Midbrain (tissue), 1 donor: ENCODE data around the gene PPARG.
A peak's percentile ranks its signal among the peaks of the same experiment; 100 is the strongest.
"Not testable (repeated sequence)": the region's sequence is repeated elsewhere in the genome, so short reads cannot be mapped to it uniquely, and the experiment has no call there.

Experiments
- DNase-seq: peaks from one replicate; lab custom pipeline; 2025; lab: John Stamatoyannopoulos, UW

The PPARG gene

DNA sequence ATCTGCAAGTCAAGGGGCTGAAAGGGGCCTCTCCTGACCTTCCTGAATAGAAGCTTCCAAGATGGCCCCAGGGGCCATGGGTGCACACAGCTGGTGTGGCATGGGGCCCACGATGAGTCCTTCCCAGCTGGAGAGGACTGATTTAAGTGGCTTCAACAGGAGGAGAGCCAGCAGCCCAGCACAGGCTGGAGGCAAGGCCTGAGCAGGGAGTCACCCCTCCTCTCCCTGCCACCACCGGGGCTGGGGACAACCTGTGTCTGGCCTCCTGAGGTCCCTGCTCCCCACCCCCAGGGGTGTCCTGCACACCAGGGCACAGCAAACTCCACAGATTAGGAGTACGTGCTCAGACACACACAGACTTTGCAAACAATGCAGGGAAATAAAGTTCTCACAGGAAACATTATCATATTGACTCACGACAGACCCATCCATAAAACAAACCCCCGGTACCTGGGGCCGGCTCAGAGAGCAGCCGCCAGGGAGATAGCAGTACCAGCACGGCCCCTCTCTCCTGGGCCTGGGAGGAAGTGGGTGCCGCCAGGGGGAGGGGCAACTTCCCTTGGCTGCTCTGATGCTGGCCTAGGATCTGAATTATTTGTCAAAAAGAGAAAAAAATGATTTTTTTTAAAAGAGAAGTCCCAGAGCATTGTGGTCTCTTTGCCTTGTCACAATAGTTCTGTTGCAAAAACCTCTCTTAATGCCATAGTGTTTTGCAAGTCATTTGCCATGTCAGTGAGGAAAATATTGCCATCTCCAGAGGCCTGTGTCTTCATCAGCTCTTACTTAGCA, 173.5 kb downstream of the PPARG start:
- DNase-seq, result no peak

DNA sequence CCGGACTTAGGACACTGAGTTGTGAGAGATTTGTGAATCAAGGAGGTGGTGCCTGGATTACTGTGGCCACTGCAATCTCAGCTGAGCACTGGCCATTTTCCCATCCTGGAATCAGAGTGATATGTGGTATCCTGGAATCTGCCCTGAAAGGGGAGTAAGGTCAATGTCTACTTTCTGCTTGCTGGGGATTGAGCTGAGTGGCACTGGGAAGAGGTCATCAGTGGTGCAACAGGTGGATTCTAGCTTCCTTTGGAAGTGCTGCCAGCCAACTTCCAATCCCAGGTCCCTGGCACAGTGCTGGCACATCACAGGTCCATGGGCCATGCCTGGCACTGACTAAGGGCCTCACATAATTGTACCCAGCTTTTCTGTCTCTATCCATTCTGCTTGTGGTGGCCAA, 174.8 kb downstream of the PPARG start:
- DNase-seq, result no peak

DNA sequence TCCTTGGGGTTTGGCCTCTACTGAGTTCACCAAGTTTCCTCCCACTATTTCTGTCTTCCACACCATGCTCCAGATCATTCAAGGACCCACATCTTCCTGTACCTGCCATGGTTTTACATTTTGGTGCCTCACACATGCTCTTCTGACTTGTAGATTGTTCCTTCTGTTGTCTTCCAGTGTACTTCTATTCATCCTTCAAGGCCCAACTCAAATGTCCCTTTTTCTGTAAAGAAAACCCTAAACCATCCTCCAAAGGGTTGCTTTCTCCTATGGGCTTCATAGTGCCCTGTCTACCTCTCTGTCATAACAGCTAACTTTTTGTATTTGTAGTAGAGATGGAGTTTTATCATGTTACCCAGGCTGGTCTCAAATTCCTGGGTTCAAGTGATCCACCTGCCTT, 175.3 kb downstream of the PPARG start:
- no peak for DNase-seq

DNA sequence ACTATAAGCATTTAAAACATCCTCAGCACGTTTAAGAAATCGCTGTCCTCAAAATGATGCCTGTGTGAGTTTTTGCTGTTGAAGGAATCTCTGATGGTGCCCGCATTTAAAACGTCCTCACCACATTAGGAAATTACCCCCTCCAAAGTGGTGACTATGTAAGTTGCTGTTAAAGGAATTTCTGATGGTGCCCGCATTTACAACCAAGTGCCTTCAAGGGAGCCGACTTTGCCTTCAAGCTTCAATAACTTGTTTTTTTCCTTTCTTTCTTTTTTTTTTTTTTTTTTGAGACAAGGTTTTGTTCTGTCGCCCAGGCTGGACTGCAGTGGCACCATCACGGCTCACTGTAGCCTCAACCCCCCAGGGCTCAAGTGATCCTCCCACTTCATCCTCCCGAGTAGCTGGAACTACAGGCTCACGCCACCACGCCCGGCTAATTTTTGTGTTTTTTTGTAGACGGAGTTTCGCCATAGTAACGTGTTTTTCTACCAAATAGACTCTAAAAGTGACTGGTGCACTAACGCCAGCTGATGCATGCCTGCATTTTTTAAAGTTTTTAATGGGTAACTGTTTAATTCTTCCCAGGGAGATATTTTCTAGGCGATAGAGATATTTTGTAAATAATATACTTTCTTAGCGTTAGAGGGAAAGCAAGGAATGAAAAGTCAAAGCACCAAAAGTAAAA, 176.4 kb downstream of the PPARG start:
- DNase-seq, result no peak

DNA sequence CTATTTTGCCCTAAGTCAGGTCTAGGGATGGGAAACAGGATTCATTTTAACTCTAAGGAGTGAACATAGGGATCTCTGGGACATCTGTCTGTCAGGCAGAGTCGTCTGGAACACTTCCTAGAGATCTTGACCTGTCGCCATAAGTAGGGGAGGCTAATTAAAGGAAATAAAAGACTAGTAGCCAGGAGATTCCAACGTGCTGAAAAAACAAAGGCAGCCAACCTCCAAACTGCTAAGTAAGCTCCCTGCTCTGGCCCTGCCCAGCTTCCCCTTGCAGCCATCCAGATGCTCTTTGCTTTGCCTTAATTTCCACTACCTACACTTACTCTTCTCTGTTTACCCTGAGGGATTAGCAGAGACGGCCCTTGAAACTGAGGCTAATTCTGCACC, 177.0 kb downstream of the PPARG start:
- DNase-seq, result no peak

DNA sequence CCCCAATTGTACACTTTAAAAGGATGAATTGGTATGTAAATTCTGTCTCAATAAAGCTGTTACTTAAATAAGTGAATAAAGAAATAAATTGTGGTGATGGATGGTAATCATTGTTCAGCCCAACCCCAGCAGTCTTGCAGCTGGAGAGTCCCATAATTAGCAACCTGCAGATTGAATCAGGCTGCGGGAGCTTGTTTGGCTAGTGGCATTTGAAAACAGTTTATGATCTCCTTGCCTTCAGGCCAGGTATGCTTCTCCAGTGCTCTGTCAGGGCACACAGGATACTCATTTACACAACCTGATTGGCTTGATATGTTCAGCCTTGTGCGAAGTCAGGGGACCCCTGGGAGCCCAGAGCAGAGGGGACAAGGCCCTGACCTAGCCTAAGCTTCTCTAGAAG, 178.9 kb downstream of the PPARG start:
- no peak for DNase-seq

DNA sequence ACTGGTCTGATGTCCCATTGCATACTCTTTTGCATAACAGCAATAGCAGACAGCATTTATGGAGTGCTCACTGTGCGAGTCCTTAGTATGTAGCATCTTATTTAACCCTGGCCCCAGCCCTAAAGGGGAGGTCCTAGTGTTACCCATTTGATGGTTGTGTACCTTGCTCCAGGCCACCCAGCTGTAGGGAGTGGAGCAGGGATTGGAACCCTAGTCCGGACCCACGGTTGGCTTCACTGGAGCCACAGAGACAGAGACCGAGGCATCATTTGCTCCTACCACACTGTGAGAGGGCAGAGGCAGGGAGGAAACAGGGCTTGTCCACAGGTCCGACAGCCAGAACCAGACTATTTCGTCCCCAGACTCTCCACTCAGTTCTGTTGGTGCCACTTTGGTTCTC, 179.4 kb downstream of the PPARG start:
- DNase-seq, result no peak

DNA sequence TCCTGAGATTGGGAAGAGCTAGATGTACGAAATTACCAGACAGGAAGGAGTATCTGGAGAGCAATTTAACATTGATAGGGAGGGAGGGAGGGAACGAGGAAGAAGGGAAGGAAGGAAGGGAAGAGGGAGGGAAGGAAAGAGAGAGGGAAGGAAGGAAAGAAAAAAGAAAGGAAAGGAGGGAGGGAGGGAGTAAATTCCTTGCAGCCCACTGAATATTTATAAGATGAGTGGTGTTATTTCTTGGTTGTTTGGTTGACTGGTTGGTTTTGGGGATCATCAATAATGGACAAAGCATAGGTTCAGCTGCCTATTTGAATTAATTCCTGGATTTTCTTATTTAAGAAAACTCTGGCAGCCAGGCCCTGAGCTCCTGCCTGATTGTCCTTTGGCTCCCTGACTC, 179.9 kb downstream of the PPARG start:
- DNase-seq, result no peak

DNA sequence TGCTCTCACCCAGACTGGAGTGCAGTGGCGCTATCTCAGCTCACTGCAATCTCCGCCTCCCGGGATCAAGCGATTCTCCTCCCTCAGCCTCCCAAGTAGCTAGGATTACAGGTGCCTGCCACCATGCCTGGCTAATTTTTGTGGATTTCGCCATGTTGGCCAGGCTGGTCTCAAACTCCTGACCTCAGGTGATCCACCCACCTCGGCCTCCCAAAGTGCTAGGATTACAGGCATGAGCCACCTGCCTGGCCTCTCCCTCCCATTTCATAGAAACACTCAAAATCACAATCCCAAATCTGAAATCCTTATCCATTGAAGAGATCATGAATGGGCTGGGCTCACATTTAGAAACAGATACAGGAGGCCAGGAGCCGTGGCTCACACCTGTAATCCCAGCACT, 180.4 kb downstream of the PPARG start:
- not testable (repeated sequence) for DNase-seq

DNA sequence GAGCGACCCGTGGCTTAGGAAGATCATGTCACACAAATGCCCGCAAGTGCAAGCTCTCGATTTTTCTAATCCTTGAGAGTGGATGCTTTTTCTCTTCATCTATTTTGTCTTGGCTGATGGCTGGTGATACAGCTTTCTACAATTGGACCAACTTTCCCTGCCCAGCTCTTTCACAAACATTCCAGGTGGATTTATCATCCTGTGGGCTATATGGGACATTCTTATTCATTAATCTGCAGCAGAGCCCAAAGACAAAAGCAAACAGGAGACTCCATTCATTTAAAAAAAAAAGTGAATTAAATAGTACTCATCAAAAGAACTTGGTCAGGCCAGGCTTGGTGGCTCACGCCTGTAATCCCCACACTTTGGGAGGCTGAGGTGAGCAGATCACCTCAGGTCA, 181.2 kb downstream of the PPARG start:
- DNase-seq, result no peak

DNA sequence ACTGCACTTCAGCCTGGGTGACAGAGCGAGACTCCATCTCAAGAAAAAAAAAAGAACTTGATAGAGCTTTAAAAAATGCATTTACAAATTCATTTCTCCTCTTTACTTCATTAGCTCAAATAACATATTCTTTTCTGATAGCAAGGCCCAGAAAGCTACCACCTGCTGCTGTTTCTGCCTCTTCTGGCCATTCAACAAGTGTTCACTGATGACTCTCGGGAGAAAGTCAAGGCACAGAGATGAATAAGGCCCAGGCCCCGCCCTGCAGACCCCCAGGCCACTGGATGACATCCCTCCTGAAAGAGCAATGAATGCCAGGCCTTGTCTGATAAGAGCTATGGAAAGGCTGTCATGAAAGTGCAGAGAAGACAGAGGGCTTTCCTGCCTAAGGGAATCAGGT, 181.8 kb downstream of the PPARG start:
- DNase-seq, result no peak

DNA sequence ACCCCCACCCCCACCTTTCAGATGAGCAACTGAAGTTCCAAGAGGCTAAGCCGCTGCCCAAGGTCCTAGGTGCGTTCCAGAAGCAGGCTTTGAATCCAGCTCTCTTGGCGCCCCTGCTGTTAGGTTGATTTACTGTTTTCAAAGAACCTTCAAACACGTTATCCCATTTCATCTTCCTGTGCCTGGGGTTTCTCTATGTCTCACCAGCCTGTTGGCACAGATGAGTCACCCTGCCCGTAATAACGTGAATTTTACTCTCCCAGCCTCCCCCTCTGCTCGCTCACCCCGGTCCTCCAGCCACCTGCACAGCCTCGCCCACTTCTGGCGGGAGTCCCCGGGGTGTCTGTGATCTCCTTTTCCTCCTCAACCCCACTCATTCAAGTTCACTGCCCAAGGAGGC, 182.4 kb downstream of the PPARG start:
- DNase-seq, result no peak

DNA sequence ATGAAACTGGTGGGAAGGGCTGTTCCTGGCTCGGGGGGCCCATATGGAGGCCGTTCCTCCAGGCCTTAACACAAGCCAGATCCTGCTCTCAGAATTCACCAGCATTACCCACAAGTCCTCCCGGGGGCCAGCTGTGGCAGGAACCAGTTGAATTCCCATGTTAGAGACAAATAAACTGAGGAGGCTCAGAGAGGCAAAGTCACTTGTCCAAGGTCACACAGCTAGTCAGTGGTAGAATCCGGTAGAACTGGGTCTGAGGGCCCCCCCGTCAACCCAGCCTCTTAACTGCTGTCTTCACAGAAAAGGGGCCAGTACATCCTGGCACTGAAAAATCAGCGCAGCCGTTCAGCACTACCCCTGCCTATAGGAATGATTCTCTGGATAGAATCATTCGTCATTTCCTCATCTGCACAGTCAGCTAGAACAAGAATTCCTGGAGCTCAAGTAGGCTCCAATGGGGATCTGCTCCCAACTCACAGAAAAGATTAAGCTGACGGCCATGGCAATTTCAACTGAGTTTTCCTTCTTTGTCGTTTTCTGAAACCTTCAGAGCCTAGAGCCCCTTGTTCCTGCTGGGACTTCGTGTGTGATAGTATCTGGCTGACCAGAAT, 183.2 kb downstream of the PPARG start:
- no peak for DNase-seq

DNA sequence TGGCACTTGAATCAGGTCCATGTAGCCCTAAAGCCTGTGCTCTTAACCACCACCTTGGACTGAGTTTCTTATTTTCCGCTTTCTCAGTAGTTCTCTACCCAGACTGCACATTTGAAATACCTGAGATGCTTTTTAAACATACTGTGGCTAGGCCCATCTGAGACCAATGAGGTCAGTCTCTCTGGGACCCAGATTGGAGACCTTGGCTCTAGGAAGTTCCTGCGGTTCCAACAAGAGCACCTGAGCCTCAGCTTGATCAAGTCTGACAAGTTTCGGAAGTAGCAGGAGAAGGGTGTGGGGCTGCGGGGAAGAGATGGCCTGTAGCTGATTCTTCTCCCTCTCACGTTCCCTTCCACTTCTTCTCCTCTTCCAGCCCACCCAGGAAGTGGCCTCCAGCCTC, 183.9 kb downstream of the PPARG start:
- DNase-seq, result no peak

DNA sequence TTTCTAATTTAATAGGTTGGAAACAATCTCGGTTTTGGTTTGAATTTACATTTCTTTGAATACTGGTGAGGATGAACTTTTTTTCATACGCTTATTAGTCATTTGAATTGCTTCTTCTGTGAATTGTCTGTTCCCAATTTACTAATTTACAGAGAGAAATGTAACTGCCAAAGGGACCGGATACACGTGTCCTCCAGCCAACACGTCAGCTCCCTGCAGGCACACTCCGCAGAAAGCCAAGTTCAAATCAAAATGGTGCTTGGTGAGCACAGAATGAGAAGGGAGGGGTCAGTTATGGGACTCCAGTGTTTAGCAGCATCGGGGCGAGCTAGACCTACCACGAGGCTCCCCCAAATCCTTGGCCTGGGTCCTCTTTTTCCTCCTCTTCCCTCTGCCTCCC, 184.6 kb downstream of the PPARG start:
- DNase-seq, result no peak

DNA sequence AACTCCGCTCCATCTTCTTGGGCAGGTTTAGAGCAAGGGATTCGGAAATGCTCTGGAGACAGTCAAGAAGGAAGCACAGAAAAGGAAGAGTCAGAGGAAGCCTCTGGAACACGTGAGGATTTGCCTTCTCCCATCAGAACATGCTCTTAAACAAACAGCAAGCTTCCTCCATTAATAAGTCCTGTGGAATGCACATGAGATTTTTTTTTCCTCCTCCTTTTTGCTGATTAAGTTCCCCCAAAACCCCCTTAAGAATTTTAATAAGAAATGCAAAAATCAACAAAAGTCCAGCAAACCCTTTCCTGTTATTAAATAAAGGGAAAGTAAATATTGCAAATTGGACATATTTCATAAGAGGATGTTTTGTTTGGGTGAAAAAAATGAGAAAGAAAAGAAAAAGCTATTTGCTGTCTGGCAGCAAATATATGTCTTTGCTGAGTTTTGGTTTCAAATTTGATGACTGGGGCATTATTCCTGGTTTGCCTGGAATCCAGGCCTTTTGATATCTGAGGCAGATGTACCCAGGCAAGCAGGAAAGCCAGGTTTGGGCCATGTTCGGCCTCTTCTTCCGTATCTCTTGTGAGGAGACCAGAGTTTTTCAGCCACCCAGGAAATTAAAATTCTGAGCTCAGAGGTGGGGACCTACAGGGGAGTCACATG, 187.5 kb downstream of the PPARG start:
- DNase-seq, result no peak

DNA sequence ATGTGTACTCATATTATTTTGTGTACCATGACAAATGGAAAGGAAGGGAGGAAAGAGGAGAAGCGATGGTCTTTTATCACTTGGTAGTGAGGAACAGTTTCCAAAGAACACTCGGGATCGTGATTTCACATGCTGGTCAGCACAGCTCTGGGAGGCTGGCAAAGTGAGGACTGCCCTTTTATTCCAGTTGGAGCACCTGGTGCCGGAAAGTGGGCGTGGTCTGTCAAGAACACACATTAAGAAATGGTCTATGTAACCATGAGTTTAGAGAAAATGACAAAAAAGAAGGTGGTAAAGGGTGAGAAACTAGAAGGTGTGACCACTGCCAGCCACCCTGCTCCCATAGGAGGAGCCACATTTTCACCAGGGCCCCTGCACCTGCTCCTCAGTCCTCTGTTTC, 188.4 kb downstream of the PPARG start:
- no peak for DNase-seq

DNA sequence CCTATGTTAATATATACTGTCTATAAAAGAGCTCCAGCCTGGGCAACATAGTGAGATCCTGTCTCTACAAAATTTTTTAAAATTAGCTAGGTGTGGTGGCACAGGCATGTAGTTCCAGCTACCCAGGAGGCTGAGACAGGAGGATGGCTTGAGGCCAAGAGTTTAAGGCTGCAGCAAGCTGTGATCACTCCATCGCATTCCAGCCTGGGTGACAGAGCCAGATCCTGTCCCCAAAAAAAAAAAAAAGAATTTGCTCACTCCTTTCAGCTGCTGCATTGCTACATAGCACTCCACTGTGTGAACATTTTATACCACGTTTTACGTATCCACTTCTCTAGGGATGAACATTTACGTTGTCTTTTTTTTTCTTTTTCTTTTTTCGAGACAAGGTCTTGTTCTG, 189.5 kb downstream of the PPARG start:
- no peak for DNase-seq

DNA sequence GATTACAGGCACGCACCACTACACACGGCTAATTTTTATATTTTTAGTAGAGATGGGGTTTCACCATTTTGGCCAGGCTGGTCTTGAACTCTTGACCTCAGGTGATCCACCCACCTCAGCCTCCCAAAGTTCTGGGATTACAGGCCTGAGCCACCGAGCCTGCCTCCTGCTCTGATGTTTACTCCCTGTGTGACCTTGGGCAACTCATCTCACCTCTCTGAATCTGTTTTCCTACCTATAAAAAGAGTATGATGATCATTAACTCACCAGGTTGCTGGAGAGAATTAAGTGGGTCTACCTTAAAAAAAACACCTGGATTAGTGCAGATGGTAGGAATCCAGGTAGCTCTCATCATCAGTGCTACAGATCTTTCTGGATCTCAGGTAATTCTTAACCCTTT, 190.3 kb downstream of the PPARG start:
- not testable (repeated sequence) for DNase-seq

DNA sequence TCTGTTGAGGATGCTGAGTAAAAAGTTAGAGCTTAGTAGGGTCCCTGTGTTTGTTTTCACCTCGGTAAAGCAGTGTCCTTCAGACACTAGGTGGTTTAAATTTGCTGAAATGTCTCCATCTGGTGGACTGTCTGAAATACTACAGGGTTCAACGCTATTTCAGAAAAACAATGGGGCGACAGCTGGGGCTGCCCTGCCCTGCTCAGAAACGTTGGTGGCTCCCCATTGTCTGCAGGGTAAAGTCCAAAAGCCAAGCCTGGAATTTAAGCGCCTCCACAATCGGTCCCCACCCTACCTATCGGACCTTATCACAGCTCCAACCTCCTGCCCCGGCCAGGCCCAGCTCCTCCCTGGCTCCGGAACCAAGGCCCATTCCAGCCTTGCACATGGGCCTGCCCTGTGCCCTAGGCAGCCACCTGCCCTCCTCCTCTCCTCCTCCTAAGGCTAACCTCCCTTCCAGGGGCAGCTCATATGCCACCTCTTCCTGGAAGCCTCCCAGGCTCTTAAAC, 191.1 kb downstream of the PPARG start:
- DNase-seq, result peak; percentile 45

DNA sequence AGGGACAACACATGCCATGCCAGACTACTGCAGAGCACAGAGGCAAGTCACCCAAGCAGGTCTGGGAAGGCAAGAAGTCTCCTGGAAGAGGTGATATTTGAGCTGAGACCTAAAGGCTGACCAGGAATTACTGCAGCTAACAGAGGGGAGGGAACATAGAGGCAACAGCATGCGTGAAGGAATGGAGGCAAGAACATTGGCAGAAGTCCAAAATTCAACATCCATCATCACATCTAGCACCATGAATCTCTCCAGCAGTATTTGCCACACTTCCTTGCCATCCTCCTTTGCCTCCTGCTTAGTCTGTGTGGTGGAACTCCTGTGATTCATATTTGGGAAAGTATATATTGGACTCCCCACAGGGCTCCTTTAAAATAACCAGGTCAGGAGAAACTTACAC, 194.5 kb downstream of the PPARG start:
- peak; percentile 3 for DNase-seq

DNA sequence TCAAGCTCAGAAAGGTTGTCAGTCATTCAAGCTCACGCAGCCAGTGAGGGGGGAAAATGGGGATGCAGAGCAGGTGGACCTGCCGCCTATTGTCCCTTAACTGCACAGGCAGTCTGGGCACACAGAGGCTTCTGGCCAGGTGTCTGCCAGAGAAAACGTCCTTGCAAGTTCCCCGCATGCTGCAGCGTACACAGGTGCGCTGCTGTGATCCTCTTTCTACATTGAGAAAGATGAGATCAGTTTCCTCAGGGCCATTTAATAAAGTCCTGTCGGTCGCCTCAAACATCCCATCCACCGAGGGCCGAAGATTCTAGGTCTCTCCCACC, 195.0 kb downstream of the PPARG start:
- no peak for DNase-seq
